CD4-positive, alpha-beta T cell (primary cell): ENCODE results near the gene ALK. TPM values are rescaled to one million over a fixed set of nuclear protein-coding genes. Genes with fewer than 3 reads are reported as not detected.

Experiments
- ATAC-seq: fragments of 200-7000 bp; cut with Tn5 transposase; one replicate; pipeline ENCODE4 v1.10.0; 2022; ENCODE audit warnings: mild to moderate bottlenecking; ENCODE audit not compliant: poor library complexity
- CTCF ChIA-PET: fragments of 350-600 bp; sonication (Branson Sonifier 250); formaldehyde crosslinking; loops from one replicate; lab custom pipeline; 2021; ENCODE audit warnings: antibody characterized with exemption, inconsistent platforms; lab: Charles Lee
- POLR2A ChIA-PET: fragments of 350-600 bp; sonication (Branson Sonifier 250); formaldehyde crosslinking; loops from one replicate; lab custom pipeline; 2021; ENCODE audit warnings: antibody characterized with exemption, inconsistent platforms; lab: Charles Lee
- DNase-seq, 14 experiments: peaks; one replicate each; pipeline ENCODE4 v3.0.0-alpha.2; 2013 to 2020; ENCODE audit warnings: mixed read lengths in 2 of 14
- H3K27ac ChIP-seq, 2 donors: one replicate each; pipeline versions ENCODE4 v1.5.1 to v1.7.0; 2013; ENCODE audit warnings: low read length in 2 of 2, low read depth in 1 of 2, mild to moderate bottlenecking in 1 of 2
- H3K27me3 ChIP-seq, 2 experiments: 1 replicate in 1 of 2; 2 replicates in 1 of 2; pipeline versions ENCODE4 v1.6.1 to v1.7.0; 2013; ENCODE audit warnings: low read length in 2 of 2, control low read depth in 1 of 2, mild to moderate bottlenecking in 1 of 2, moderate library complexity in 1 of 2; ENCODE audit not compliant: insufficient read depth in 2 of 2, control insufficient read depth in 1 of 2
- H3K36me3 ChIP-seq: one replicate; pipeline ENCODE4 v1.6.1; 2013; ENCODE audit warnings: low read length, control low read depth; ENCODE audit not compliant: insufficient read depth
- H3K4me1 ChIP-seq: one replicate; pipeline ENCODE4 v1.6.1; 2013; ENCODE audit warnings: low read length, control low read depth; ENCODE audit not compliant: insufficient read depth
- H3K4me3 ChIP-seq: one replicate; pipeline ENCODE4 v1.5.1; 2013; ENCODE audit warnings: mild to moderate bottlenecking, low read length, moderate library complexity
- H3K9me3 ChIP-seq, 2 experiments: 1 replicate in 1 of 2; 2 replicates in 1 of 2; pipeline versions ENCODE4 v1.6.1 to v1.7.0; 2013; ENCODE audit warnings: low read length in 2 of 2, mild to moderate bottlenecking in 2 of 2, control low read depth in 1 of 2, moderate library complexity in 1 of 2; ENCODE audit not compliant: control insufficient read depth in 1 of 2, insufficient read depth in 1 of 2
- H3K27ac Mint-ChIP-seq: one replicate; pipeline ENCODE4 v1.8.0; 2020; ENCODE audit warnings: mixed read lengths
- H3K27me3 Mint-ChIP-seq: one replicate; pipeline ENCODE4 v1.8.0; 2021; ENCODE audit warnings: mixed read lengths
- H3K36me3 Mint-ChIP-seq: one replicate; pipeline ENCODE4 v1.8.0; 2021; ENCODE audit warnings: low read depth, mixed read lengths
- H3K4me1 Mint-ChIP-seq: one replicate; pipeline ENCODE4 v1.8.0; 2021; ENCODE audit warnings: low read depth, mixed read lengths
- H3K4me3 Mint-ChIP-seq: one replicate; pipeline ENCODE4 v1.8.0; 2020; ENCODE audit warnings: mild to moderate bottlenecking, mixed read lengths
- H3K9me3 Mint-ChIP-seq: one replicate; pipeline ENCODE4 v1.8.0; 2020; ENCODE audit warnings: mixed read lengths
- CTCF ChIP-seq: fragments of 200-600 bp; IDR thresholded peaks from one replicate; pipeline ENCODE4 v1.8.0; 2022; ENCODE audit warnings: antibody characterized with exemption, mild to moderate bottlenecking
- intact Hi-C, 2 experiments: fragments of 100-400 bp; cut with DNase I in 1 of 2; cut with micrococcal nuclease in 1 of 2; formaldehyde crosslinking; loops; one replicate each; pipeline versions ENCODE4 v1.15.1 to v1.9.0; 2023 to 2025; cut with DNase I, micrococcal nuclease
- total RNA-seq, 174 experiments: library from RNA in 2 of 174; stranded (reverse) in 2 of 174; gene quantifications; one replicate each; pipeline ENCODE4 v1.2.3 and lab custom pipeline; 2021 to 2026

ALK gene
- total RNA-seq, 2 experiments from 2014 or later, result not detected

- DNase-seq (peak in 2 of 14 experiments; percentile 7 to 8), ATAC-seq (no peak)
- TF ChIP-seq CTCF, result no peak
- peaks cover 0 to 8% of the 10 kb centered on the region in 2 experiments for H3K27me3 ChIP-seq
- Mint-ChIP-seq H3K9me3 (no peaks in the 10 kb centered on the region), H3K27ac (no peak overlapping the region), H3K4me1 (no peaks in the 10 kb centered on the region), H3K27me3 (peaks cover 27% of the 10 kb centered on the region), H3K36me3 (no peaks in the 10 kb centered on the region), H3K4me3 (no peak overlapping the region)
- H3K27ac ChIP-seq, result no peak overlapping the region
- CTCF ChIA-PET, result no interaction called here
- no peak overlapping the region for H3K4me3 ChIP-seq
- no peaks in the 10 kb centered on the region for H3K9me3 ChIP-seq
- intact Hi-C loops, result no loop called here
- POLR2A ChIA-PET, result no interaction called here
- no peaks in the 10 kb centered on the region for H3K4me1 ChIP-seq
- H3K36me3 ChIP-seq, result no peaks in the 10 kb centered on the region
These were observed 441.0 kb downstream of the ALK start for GRCh38 chr2:29480426-29480825.

- CTCF ChIA-PET, result no interaction called here
- H3K4me1 Mint-ChIP-seq, result no peaks in the 10 kb centered on the region
These were observed 442.0 kb downstream of the ALK start for GRCh38 chr2:29479401-29479800.

GRCh38 chr2:29478641-29479040, 442.7 kb downstream of the ALK start:
- H3K27ac ChIP-seq, result no peak overlapping the region
- H3K36me3 ChIP-seq, result no peaks in the 10 kb centered on the region
- no peaks in the 10 kb centered on the region for H3K9me3 Mint-ChIP-seq
- H3K9me3 ChIP-seq, result peaks cover 0 to 5% of the 10 kb centered on the region in 2 experiments
- intact Hi-C loops, result no loop called here
- ATAC-seq (no peak), DNase-seq (no peak)
- POLR2A ChIA-PET, result no interaction called here
- H3K27me3 Mint-ChIP-seq, result peaks cover 27% of the 10 kb centered on the region
- CTCF ChIA-PET, result no interaction called here
- no peaks in the 10 kb centered on the region for H3K4me1 Mint-ChIP-seq
- no peak overlapping the region for H3K27ac Mint-ChIP-seq
- peaks cover 0 to 8% of the 10 kb centered on the region in 2 experiments for H3K27me3 ChIP-seq
- H3K4me3 Mint-ChIP-seq, result no peak overlapping the region
- no peak for TF ChIP-seq CTCF
- no peaks in the 10 kb centered on the region for H3K36me3 Mint-ChIP-seq
- H3K4me3 ChIP-seq, result no peak overlapping the region
- no peaks in the 10 kb centered on the region for H3K4me1 ChIP-seq

More at GRCh38 chr2:29479401-29479800, 442.0 kb downstream of the ALK start:
- Histone ChIP-seq H3K4me1 (no peaks in the 10 kb centered on the region), H3K27me3 (peaks cover 0 to 8% of the 10 kb centered on the region in 2 experiments), H3K4me3 (no peak overlapping the region), H3K27ac (no peak overlapping the region), H3K9me3 (peaks cover 0 to 5% of the 10 kb centered on the region in 2 experiments), H3K36me3 (no peaks in the 10 kb centered on the region)
- Mint-ChIP-seq H3K36me3 (no peaks in the 10 kb centered on the region), H3K9me3 (no peaks in the 10 kb centered on the region), H3K27me3 (peaks cover 27% of the 10 kb centered on the region), H3K4me3 (no peak overlapping the region), H3K27ac (no peak overlapping the region)
- intact Hi-C loops, result no loop called here
- POLR2A ChIA-PET, result interaction anchor here (0.6 kb wide), 1 partner anchor 218 kb away, joined by 3 read pairs; no protein-coding TSS in a partner anchor
- no peak for ATAC-seq
- DNase-seq, result no peak
- TF ChIP-seq CTCF, result no peak
